H1 (cell line): ENCODE results near the gene SCUBE2. TPM values are rescaled to one million over a fixed set of nuclear protein-coding genes. Genes with fewer than 3 reads are reported as not detected.

Experiments
- CTBP2 ChIP-seq: IDR thresholded peaks from 2 replicates; pipeline ENCODE4 v1.7.0; 2011; ENCODE audit warnings: borderline replicate concordance, mild to moderate bottlenecking, moderate library complexity, mixed read lengths, low read length; ENCODE audit not compliant: insufficient read depth, insufficient read length
- GTF2F1 ChIP-seq: IDR thresholded peaks from 2 replicates; pipeline ENCODE4 v1.6.1; 2012; ENCODE audit warnings: low read depth, low read length, improper control_type of control experiment, borderline replicate concordance
- TAF7 ChIP-seq: optimal IDR thresholded peaks from 2 replicates; pipeline ENCODE3; 2011; ENCODE audit warnings: low read depth, mild to moderate bottlenecking, inconsistent platforms, low read length, moderate library complexity, borderline replicate concordance
- polyA plus RNA-seq, 7 experiments: library from polyadenylated mRNA; depleted of rRNA in 3 of 7; stranded (reverse) in 5 of 7; unstranded in 2 of 7; fragments of >200 nt in 5 of 7; fragments of 200-250 nt in 2 of 7; gene quantifications; 1 replicate in 5 of 7; 2 replicates in 1 of 7; 4 replicates in 1 of 7; pipeline versions ENCODE4 v1.2.1 to v1.2.3, GENCODE V29; 2011 to 2013; ENCODE audit warnings: missing spikeins in 2 of 7, mixed read lengths in 2 of 7
- total RNA-seq: library from RNA; stranded (reverse); fragmentation: NEBNext Ultra II Directional; extraction: Animal tissue kit (Norgen Biotek cat#: 25700); gene quantifications from 2 replicates; pipeline ENCODE4 v1.2.1, GENCODE V29; 2021

SCUBE2 gene
- total and polyA plus RNA-seq, 2 of the 8 experiments (the other 6 are each of a cell fraction or from before 2014, with no cell fraction given) = 0.29 to 1.2 TPM

GRCh38 chr11:9025101-9025850 lies 66.1 kb downstream of the SCUBE2 start (continued):
- TF ChIP-seq TAF7 (no peak), GTF2F1 (no peak), CTBP2 (no peak)
